ENCODE measurements around the gene POLK.
A peak's percentile ranks its signal among the peaks of the same experiment; 100 is the strongest.

POLK gene

DNA sequence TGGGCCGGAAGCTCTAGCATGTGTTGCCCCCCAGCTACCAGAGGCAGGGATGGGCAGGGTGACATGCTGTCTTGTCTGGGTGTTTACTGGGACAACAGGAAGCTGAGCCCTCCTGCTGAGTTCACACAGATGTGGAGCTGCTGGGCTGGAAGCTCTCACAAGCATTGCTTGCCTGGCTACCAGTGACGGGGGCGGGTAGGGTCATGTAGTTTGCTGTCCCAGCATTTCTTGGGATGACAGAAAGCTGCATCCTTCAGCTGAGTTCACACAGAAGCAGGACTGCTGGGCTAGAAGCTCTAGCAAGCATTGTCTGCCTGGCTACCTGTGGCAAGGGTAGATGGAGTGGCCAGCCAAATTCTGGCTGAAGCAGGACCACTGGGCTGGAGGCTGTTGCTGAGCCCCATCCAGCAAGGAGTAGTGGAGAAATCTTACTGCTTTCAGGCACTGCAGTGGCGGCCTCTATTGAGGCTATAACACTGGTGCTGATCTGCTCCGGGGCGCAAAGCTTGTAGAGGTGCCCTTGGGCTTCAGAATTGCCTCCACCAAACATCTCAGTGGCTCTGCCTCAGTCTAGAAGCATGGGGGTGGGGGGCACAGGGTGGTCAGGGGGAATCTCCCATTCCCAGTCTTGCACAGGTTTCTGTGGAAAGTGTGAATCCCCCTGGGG lies 25.1 kb downstream of the POLK start:
- no peak for TF ChIP-seq TAF1 (IDR thresholded peaks at IDR 0.05; ENCODE audit: borderline replicate concordance, insufficient read depth, low read length)
- peak; percentile 98 for TF ChIP-seq FOXP2 (optimal IDR thresholded peaks at IDR 0.05; ENCODE audit: borderline replicate concordance, extremely low read depth, extremely low read length, insufficient read depth)

DNA sequence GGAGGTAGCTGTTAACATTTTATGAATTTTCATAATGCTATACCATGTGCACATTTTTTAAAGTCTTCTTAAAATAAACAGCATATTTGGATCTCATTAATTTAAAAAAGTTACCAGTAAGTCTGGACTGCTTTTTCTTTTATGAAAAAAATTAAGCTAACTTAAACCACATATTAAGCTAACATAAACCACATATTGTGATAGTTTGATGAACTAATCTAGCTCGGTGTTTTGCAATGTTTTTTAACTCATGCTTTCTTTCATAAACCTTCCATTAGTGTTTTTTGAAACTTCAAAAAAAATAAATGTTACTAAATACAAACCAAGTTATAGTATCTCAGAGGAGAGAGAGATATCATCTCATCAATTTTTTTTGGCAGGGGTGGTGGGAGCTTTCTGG lies 26.5 kb downstream of the POLK start:
- TF ChIP-seq TAF1 (IDR thresholded peaks at IDR 0.05; ENCODE audit: borderline replicate concordance, insufficient read depth, low read length) (no peak), POLR2AphosphoS5 (IDR thresholded peaks at IDR 0.05; ENCODE audit: low read depth, low read length) (no peak), FOXP2 (optimal IDR thresholded peaks at IDR 0.05; ENCODE audit: borderline replicate concordance, extremely low read depth, extremely low read length, insufficient read depth) (no peak), SIN3A (IDR thresholded peaks at IDR 0.05; ENCODE audit: borderline replicate concordance, insufficient read depth, low read length) (no peak)
- TF ChIP-seq, protein P1, sequence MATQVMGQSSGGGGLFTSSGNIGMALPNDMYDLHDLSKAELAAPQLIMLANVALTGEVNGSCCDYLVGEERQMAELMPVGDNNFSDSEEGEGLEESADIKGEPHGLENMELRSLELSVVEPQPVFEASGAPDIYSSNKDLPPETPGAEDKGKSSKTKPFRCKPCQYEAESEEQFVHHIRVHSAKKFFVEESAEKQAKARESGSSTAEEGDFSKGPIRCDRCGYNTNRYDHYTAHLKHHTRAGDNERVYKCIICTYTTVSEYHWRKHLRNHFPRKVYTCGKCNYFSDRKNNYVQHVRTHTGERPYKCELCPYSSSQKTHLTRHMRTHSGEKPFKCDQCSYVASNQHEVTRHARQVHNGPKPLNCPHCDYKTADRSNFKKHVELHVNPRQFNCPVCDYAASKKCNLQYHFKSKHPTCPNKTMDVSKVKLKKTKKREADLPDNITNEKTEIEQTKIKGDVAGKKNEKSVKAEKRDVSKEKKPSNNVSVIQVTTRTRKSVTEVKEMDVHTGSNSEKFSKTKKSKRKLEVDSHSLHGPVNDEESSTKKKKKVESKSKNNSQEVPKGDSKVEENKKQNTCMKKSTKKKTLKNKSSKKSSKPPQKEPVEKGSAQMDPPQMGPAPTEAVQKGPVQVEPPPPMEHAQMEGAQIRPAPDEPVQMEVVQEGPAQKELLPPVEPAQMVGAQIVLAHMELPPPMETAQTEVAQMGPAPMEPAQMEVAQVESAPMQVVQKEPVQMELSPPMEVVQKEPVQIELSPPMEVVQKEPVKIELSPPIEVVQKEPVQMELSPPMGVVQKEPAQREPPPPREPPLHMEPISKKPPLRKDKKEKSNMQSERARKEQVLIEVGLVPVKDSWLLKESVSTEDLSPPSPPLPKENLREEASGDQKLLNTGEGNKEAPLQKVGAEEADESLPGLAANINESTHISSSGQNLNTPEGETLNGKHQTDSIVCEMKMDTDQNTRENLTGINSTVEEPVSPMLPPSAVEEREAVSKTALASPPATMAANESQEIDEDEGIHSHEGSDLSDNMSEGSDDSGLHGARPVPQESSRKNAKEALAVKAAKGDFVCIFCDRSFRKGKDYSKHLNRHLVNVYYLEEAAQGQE (IDR thresholded peaks at IDR 0.05; ENCODE audit: insufficient read depth in 1 of 2, low read depth in 2 of 2, low read length in 2 of 2) = no peak

GRCh38 chr5:75545131-75545530 lies 33.4 kb downstream of the POLK start:
- TF ChIP-seq FOXP2 (optimal IDR thresholded peaks at IDR 0.05; ENCODE audit: borderline replicate concordance, extremely low read depth, extremely low read length, insufficient read depth) (no peak), SIN3A (IDR thresholded peaks at IDR 0.05; ENCODE audit: borderline replicate concordance, insufficient read depth, low read length) (no peak)

GRCh38 chr5:75546830-75547229 lies 35.1 kb downstream of the POLK start:
- TF ChIP-seq POLR2AphosphoS5 (IDR thresholded peaks at IDR 0.05; ENCODE audit: low read depth, low read length) (no peak), FOXP2 (optimal IDR thresholded peaks at IDR 0.05; ENCODE audit: borderline replicate concordance, extremely low read depth, extremely low read length, insufficient read depth) (no peak), TAF1 (IDR thresholded peaks at IDR 0.05; ENCODE audit: borderline replicate concordance, insufficient read depth, low read length) (no peak), SIN3A (IDR thresholded peaks at IDR 0.05; ENCODE audit: borderline replicate concordance, insufficient read depth, low read length) (no peak)
- TF ChIP-seq, protein P1 (IDR thresholded peaks at IDR 0.05; ENCODE audit: insufficient read depth in 1 of 2, low read depth in 2 of 2, low read length in 2 of 2) = no peak

GRCh38 chr5:75547812-75548211 lies 36.1 kb downstream of the POLK start:
- TF ChIP-seq FOXP2 (optimal IDR thresholded peaks at IDR 0.05; ENCODE audit: borderline replicate concordance, extremely low read depth, extremely low read length, insufficient read depth) (no peak), SIN3A (IDR thresholded peaks at IDR 0.05; ENCODE audit: borderline replicate concordance, insufficient read depth, low read length) (no peak), POLR2AphosphoS5 (IDR thresholded peaks at IDR 0.05; ENCODE audit: low read depth, low read length) (no peak), TAF1 (IDR thresholded peaks at IDR 0.05; ENCODE audit: borderline replicate concordance, insufficient read depth, low read length) (no peak)
- TF ChIP-seq, protein P1 (IDR thresholded peaks at IDR 0.05; ENCODE audit: insufficient read depth in 1 of 2, low read depth in 2 of 2, low read length in 2 of 2) = no peak

DNA sequence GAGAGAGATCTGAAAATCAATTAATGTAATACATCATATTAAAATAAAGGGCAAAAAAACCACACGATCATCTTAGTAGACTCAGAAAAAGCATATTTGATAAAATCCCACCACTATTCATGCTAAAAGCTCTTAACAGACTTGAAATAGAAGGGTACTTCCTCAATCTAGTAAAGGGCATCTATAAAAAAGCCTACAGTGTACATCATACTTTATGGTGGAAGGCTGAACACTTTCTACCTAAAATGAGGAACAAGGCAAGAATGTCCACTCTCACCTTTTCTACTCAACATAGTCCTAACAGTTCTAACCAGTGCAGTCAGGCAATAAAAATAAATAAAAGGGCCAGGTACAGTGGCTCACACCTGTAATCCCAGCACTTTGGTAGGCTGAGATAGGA lies 38.9 kb downstream of the POLK start:
- TF ChIP-seq, protein P1 (IDR thresholded peaks at IDR 0.05; ENCODE audit: insufficient read depth in 1 of 2, low read depth in 2 of 2, low read length in 2 of 2) = no peak
- no peak for TF ChIP-seq POLR2AphosphoS5 (IDR thresholded peaks at IDR 0.05; ENCODE audit: low read depth, low read length)
- TF ChIP-seq TAF1 (IDR thresholded peaks at IDR 0.05; ENCODE audit: borderline replicate concordance, insufficient read depth, low read length) = no peak
- TF ChIP-seq FOXP2 (optimal IDR thresholded peaks at IDR 0.05; ENCODE audit: borderline replicate concordance, extremely low read depth, extremely low read length, insufficient read depth) = no peak
- TF ChIP-seq SIN3A (IDR thresholded peaks at IDR 0.05; ENCODE audit: borderline replicate concordance, insufficient read depth, low read length) = no peak

All from PFSK-1 (cell line).